GM11168 (cell line): ENCODE results near the gene MPIG6B.
"Not testable (repeated sequence)": the region's sequence is repeated elsewhere in the genome, so short reads cannot be mapped to it uniquely, and the experiment has no call there.

Experiments
- in situ Hi-C: fragments of 300-500 bp; cut with MboI; formaldehyde crosslinking; loops from one replicate; pipeline ENCODE4 v1.12.0; 2022; ENCODE audit warnings: low sequenced_read_pairs; ENCODE audit not compliant: unreplicated experiment

Gene MPIG6B

GRCh38 chr6:31697555-31697954, 25.6 kb upstream of the MPIG6B start:
- in situ Hi-C loops, result no loop called here

GRCh38 chr6:31700740-31701401, 22.3 kb upstream of the MPIG6B start:
- in situ Hi-C loops, result no loop called here

GRCh38 chr6:31701666-31702404, 21.3 kb upstream of the MPIG6B start:
- in situ Hi-C loops, result no loop called here

- in situ Hi-C loops, result no loop called here
Observed at GRCh38 chr6:31702405-31702818, 20.8 kb upstream of the MPIG6B start.

GRCh38 chr6:31702819-31703716, 20.1 kb upstream of the MPIG6B start, which contains the start of gene ABHD16A:
TSS of gene ABHD16A (minus strand) at chr6:31703324. CDS start at chr6:31703281, 43 bp downstream.
- in situ Hi-C loops, result no loop called here

GRCh38 chr6:31705931-31706330, 17.2 kb upstream of the MPIG6B start:
- in situ Hi-C loops, result no loop called here

GRCh38 chr6:31706599-31706998, 16.6 kb upstream of the MPIG6B start, which contains the start of gene LY6G6F:
TSS of gene LY6G6F (plus strand) at chr6:31706866. CDS start at chr6:31706907, 41 bp downstream.
- in situ Hi-C loops, result no loop called here

GRCh38 chr6:31707701-31708100, 15.5 kb upstream of the MPIG6B start:
- in situ Hi-C loops, result no loop called here

- in situ Hi-C loops, result no loop called here
Observed at GRCh38 chr6:31708224-31708623, 14.9 kb upstream of the MPIG6B start.

- in situ Hi-C loops, result not testable (repeated sequence)
Observed at GRCh38 chr6:31709157-31709556, 14.0 kb upstream of the MPIG6B start.

- in situ Hi-C loops, result no loop called here
Observed at GRCh38 chr6:31710523-31711219, 12.5 kb upstream of the MPIG6B start.

GRCh38 chr6:31711233-31711632, 11.9 kb upstream of the MPIG6B start:
- in situ Hi-C loops, result no loop called here

- in situ Hi-C loops, result no loop called here
Observed at GRCh38 chr6:31712296-31712695, 10.9 kb upstream of the MPIG6B start.

GRCh38 chr6:31713465-31713864, 9.7 kb upstream of the MPIG6B start:
- in situ Hi-C loops, result no loop called here

GRCh38 chr6:31713991-31714684, 9.0 kb upstream of the MPIG6B start:
- in situ Hi-C loops, result no loop called here

- in situ Hi-C loops, result no loop called here
Observed at GRCh38 chr6:31715022-31715958, 7.9 kb upstream of the MPIG6B start, which contains the start of gene LY6G6D. TSS of gene LY6G6D (plus strand) at chr6:31715348. CDS start at chr6:31715356, 8 bp downstream.

GRCh38 chr6:31717499-31718222, 5.5 kb upstream of the MPIG6B start:
- in situ Hi-C loops, result no loop called here

GRCh38 chr6:31718265-31718664, 4.9 kb upstream of the MPIG6B start:
- in situ Hi-C loops, result no loop called here
